Glutamatergic neuron (in vitro differentiated cells): ENCODE data around the gene SMTNL1. TPM values are rescaled to one million over a fixed set of nuclear protein-coding genes. Genes with fewer than 3 reads are reported as not detected.
A peak's percentile ranks its signal among the peaks of the same experiment; 100 is the strongest.

ENCODE experiments used
- DNase-seq: peaks from one replicate; pipeline ENCODE4 v3.0.0; 2022
- H3K27ac Mint-ChIP-seq: one replicate; pipeline ENCODE4 v1.8.0; 2020; ENCODE audit warnings: mild to moderate bottlenecking, mixed read lengths, inconsistent platforms; ENCODE audit not compliant: unreplicated experiment
- H3K27me3 Mint-ChIP-seq: one replicate; pipeline ENCODE4 v1.8.0; 2020; ENCODE audit warnings: mild to moderate bottlenecking, moderate library complexity, mixed read lengths, inconsistent platforms; ENCODE audit not compliant: unreplicated experiment
- H3K36me3 Mint-ChIP-seq: one replicate; pipeline ENCODE4 v1.8.0; 2020; ENCODE audit warnings: mild to moderate bottlenecking, mixed read lengths, inconsistent platforms; ENCODE audit not compliant: unreplicated experiment
- H3K4me1 Mint-ChIP-seq: one replicate; pipeline ENCODE4 v1.8.0; 2020; ENCODE audit warnings: mild to moderate bottlenecking, low read depth, mixed read lengths, inconsistent platforms; ENCODE audit not compliant: unreplicated experiment
- H3K4me3 Mint-ChIP-seq: one replicate; pipeline ENCODE4 v1.8.0; 2020; ENCODE audit warnings: mild to moderate bottlenecking, mixed read lengths, inconsistent platforms; ENCODE audit not compliant: unreplicated experiment
- H3K9me3 Mint-ChIP-seq: one replicate; pipeline ENCODE4 v1.8.0; 2020; ENCODE audit warnings: mild to moderate bottlenecking, moderate library complexity, mixed read lengths, inconsistent platforms; ENCODE audit not compliant: unreplicated experiment
- total RNA-seq: library from RNA; stranded (reverse); fragmentation: NEBNext Ultra II Directional; extraction: Animal tissue kit (Norgen Biotek cat#: 25700); gene quantifications from one replicate; pipeline ENCODE4 v1.2.1, GENCODE V29; 2021; ENCODE audit not compliant: unreplicated experiment
- TF ChIP-seq, protein P1 (sequence below): fragments of 200-600 bp; sonication (generic); IDR thresholded peaks from one replicate; pipeline ENCODE4 v1.5.0; 2021; ENCODE audit not compliant: partially characterized antibody, unreplicated experiment

SMTNL1 gene
- total RNA-seq, 1 donor from 2014 or later = not detected

DNA sequence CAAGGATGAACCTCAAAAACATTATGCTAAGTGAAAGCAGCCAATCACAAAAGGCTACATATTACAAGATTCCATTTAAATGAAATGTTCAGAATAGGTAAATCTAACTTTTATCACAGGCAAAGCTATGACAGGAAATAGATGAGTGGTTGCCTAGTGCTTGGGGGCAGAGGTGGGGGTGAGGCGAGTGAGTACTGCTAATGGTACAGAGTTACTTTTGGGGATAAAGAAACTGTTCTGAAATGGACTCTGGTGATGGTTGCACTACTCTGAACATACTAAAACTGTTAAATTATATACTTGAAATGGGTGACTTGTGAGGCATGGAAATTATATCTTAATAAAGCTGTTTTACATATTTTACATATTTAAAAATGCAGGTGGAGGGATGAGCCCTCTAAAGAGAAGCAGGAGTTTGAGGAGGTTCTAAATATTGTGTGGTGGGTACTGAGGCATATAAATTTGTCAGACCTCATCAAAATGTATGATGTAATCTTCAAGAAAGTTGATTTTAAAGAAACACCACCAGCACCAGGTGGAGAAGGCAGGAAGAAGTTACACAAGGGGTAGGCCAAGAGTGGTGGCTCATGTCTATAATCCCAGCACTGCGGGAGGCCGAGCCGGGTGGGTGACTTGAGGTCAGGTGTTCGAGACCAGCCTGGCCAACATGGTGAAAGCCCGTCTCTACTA is 25.5 kb upstream of the SMTNL1 start:
- Mint-ChIP-seq H3K4me1 (no peaks in the 10 kb centered on the region), H3K27ac (no peak overlapping the region), H3K36me3 (no peaks in the 10 kb centered on the region), H3K27me3 (peaks cover 15% of the 10 kb centered on the region), H3K9me3 (peaks cover 2% of the 10 kb centered on the region), H3K4me3 (no peak overlapping the region)
- no peak for DNase-seq
- TF ChIP-seq, protein P1, sequence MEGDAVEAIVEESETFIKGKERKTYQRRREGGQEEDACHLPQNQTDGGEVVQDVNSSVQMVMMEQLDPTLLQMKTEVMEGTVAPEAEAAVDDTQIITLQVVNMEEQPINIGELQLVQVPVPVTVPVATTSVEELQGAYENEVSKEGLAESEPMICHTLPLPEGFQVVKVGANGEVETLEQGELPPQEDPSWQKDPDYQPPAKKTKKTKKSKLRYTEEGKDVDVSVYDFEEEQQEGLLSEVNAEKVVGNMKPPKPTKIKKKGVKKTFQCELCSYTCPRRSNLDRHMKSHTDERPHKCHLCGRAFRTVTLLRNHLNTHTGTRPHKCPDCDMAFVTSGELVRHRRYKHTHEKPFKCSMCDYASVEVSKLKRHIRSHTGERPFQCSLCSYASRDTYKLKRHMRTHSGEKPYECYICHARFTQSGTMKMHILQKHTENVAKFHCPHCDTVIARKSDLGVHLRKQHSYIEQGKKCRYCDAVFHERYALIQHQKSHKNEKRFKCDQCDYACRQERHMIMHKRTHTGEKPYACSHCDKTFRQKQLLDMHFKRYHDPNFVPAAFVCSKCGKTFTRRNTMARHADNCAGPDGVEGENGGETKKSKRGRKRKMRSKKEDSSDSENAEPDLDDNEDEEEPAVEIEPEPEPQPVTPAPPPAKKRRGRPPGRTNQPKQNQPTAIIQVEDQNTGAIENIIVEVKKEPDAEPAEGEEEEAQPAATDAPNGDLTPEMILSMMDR = no peak

DNA sequence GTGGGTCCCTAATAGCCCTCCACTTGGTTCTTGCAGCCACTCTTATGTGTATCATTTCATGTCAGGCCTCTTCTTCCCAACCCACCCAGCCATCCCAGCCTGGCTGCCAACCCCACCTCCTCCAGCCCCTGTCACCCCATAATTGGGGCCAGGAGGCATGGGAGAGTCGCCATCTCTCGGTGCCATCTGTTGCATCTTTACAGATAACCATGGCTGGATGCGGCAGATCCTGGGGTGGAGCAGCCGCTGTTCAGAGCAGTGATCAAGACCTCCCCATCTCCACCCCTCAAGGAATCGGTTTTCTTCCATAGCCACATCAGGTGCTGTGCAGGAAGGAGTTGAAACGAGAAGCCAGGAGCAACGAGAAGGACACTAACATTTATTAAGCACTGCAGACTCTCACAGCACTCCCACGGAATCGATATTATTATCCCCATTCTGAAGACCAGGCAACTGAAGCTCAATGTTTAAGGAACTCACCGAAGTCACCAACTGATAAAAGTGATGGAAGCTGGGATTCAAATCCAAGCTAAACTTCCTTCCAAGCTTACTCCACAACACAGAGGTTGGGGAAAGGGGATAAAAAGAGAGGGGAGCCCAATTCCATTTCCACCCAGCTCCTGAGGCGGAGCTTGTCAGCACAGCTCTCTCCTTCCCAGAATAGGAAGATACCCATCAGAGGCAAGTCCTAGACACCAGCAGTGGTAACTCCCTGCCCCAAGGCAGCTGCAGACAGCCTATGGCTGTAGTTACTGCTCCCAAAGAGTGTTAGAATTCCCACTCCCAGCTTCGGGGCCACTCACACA is 24.5 kb upstream of the SMTNL1 start:
- no peak for DNase-seq
- no peak overlapping the region for H3K27ac Mint-ChIP-seq
- TF ChIP-seq, protein P1 = no peak
- no peak overlapping the region for H3K4me3 Mint-ChIP-seq
- H3K9me3 Mint-ChIP-seq = peaks cover 2% of the 10 kb centered on the region
- no peaks in the 10 kb centered on the region for H3K4me1 Mint-ChIP-seq
- H3K36me3 Mint-ChIP-seq = no peaks in the 10 kb centered on the region
- peaks cover 15% of the 10 kb centered on the region for H3K27me3 Mint-ChIP-seq

DNA sequence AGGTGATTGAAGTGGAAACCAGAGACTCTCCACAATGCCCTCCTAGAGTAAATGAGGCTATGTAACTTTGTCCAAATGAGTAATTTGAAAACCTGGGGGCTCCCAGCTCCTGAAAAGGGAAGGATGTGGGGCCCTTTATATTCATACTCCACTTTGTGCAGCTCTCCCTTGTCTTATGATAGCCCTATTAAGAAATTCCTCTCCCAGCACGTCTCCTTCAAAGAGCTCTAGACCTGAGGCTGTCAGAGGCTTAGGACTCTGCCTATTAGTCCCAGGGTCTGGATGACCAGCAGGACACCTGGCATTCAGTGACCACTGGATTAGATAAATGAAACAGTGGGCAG is 24.0 kb upstream of the SMTNL1 start:
- no peak for DNase-seq
- no peak overlapping the region for H3K4me3 Mint-ChIP-seq
- H3K9me3 Mint-ChIP-seq = peaks cover 2% of the 10 kb centered on the region
- no peaks in the 10 kb centered on the region for H3K4me1 Mint-ChIP-seq
- no peaks in the 10 kb centered on the region for H3K36me3 Mint-ChIP-seq
- TF ChIP-seq, protein P1 = no peak
- H3K27me3 Mint-ChIP-seq = peaks cover 15% of the 10 kb centered on the region
- no peak overlapping the region for H3K27ac Mint-ChIP-seq

DNA sequence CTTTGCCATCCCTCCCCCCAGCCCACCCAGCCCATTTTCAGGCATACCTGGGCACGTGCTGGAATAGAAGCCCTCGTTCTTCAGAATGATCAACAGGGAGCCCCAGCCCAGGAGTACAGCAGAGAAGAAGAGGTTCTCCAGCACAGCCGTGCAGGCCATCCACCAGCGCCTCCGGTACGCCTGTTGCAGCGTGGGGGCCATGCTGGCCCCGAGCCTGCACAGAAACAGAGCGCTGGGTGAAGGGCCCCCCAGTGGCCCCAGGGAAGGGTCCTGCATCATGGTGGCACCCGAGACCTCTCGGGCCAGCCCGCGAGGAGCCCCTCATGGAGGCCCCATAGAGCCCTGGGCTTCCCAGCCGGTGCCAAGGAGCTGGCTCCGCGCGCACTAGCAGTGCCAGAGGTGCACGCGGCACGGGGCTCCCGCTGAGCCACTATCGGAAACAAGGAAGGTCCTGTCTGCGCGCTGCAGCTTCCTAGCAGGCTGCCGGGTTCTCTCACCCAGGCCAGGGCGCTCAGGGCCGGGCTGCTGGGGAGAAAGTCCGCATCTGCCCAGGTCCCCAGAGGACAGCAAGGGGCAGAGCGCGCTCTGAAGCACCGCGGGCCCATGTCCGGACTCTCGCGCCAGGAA is 23.4 kb upstream of the SMTNL1 start:
- TF ChIP-seq, protein P1 = no peak
- Mint-ChIP-seq H3K9me3 (peaks cover 2% of the 10 kb centered on the region), H3K36me3 (no peaks in the 10 kb centered on the region), H3K4me3 (peak overlapping the region; percentile 75), H3K4me1 (no peaks in the 10 kb centered on the region), H3K27me3 (peaks cover 17% of the 10 kb centered on the region), H3K27ac (no peak overlapping the region)
- peak; percentile 42 for DNase-seq
